ENCODE measurements around the gene SIPA1L3.

Gene SIPA1L3

DNA sequence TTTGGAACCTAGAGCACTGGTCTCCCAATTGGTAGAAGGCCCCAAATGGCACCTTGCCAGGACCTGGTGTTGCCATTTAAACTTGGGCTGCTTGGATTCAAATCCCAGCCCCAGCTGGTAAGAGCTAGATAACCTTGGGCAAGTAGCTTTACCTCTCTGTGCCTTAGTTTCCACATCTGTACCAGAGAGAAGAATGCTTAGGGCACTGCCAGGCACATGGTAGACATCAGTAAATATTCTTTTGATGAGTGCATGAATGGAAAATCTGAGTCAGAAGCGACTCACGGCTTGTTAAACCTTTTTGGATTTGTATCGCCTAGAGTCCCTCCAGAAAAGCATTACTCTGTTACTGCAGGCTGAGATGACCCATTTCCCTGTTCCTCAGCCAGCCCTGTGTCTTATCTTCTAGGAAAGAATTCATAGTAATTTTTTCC lies 90.9 kb downstream of the SIPA1L3 start:
- DNase-seq (ENCODE audit: low spot score), result no peak

DNA sequence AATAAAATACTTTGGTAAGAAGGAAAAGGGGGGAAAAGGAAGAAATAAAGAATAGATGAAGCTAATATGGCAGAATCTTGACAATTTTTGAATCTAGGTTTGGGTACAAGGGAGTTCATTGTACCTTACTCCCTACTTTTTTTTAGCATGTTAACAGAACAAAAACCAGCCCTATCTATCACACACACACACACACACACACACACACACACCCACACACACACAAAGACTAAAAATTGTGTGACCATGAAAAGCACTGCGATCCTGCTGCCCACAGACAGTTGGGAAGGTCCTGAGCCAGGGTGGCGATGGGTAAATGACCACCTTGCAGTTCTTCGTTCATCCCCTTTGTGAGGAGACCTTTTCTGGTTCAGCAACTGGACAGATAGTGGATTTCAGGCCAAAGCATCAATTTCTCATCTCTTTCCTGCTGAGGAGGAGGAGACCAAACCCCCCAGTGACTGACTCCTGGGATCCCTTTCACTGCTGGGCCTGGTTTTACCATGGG lies 91.8 kb downstream of the SIPA1L3 start:
- DNase-seq (ENCODE audit: low spot score), result no peak

DNA sequence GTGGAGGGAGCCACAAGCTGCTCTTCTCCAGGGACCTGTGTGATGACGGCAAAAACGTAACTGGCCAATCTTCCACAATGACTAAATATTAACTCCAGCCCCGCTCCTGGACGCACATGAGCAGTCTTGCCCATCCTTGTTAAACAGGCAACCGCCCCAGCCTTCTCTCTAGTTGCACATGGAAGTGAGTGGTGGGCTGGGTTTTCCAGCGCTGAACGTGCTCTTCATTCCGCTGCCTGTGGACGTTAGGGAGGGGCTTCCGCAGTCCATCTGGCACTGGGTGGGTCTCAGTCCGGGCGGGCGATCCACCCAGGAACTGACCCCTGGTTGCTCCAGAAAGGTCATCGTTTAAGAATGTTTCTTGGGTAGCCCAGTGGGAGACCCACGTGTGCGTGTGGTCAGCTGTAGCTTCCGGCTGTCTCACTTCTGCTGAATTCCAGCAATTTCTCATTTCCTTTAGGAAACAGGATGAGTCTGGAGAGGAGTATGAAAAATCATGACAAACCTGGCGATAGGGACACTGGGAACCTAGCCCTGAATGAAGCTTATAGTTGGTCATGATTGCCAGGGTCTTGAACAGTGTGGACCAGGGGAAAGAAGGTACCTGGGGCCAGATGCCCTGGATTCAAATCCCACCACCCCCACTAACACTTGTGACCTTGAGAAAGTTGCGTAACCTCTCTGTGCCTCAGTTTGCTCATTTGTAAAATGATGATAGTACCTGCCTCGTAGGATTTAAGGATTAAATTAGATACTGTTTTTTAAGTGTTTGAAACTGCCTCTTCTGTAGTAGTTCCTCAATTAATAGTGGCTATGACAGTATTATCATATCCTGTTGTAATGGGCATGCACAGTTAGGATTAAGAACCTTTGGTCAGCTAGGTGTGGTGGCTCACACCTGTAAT lies 92.6 kb downstream of the SIPA1L3 start:
- DNase-seq (ENCODE audit: low spot score), result no peak

DNA sequence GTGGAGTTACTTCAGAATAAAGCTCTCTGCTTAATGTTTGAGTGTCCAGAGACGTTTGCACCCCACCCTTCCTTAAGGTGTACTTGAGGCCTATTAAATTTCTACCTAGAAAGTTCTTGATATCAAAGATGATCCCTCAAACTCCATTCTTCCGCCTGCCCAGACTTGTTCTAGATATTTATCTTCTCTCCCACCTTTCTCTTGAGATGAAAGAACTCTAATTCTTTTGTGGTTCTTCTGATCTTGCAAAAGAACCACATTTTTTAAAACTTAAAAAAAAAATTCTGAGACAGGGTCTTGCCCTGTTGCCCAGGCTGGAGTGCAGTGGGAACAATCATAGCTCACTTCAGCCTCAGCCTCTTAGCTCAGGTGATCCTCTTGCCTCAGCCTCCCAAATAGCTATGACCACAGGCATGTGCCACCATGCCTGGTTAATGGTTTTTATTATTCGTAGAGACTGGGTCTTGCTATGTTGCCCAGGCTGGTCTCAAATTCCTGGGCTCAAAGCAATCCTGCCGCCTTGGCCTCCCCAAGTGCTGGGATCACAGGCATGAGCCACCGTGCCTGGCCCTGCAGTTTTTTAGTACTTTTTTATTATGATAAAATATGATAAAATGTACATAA lies 94.3 kb downstream of the SIPA1L3 start:
- DNase-seq (ENCODE audit: low spot score), result no peak

DNA sequence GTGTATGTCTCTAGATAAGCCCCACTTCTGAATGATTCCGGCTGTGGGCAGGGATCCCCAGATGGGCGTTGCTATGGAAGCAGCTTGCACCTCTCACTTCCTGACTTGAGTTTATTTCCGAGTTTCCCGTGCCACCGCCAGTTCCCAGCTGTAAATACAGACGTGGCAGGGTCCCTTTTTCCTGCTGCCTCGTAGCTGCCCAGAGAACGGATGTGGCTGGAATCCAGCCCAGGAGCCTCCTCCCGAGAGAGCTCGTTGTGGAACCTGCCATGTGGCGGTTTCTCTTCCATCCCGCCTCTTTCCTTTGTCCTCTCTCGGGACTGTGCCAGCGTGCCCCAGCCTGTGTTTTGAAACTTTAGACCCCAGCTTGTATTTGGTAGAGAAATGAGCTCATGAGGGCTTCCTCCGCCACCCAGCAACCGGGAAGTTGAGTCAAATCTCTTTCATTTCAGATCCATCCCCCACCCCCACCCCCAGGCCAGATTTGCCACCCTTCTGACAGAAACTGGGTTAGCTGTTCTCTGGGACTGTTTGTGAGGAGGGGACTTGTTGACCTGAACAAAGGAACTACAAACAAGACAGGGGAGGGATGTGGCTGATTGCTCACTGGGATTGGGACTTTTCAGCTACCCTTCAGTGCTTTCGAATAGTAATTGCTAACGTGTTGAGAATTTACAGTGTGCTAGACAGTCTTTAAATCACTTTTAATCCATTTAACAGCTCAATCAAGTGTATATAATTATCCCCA lies 96.6 kb downstream of the SIPA1L3 start:
- DNase-seq (ENCODE audit: low spot score), result no peak

DNA sequence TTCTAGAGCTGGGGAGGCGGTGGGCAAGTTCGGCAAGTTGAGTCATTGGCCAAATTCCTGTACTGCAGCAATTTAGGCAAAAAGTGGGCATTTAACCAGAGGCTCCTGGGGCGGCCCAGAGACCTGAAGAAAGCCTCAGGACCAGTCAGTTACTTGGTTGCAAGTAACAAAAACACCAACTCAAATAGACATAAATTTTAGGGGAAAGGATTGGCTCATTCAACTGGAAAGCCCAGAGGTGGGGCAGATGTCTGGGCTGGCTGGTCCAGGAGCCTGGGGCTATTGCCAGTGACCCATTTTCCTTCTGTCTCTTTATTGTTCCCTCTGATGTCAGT lies 97.1 kb downstream of the SIPA1L3 start:
- no peak for DNase-seq (ENCODE audit: low spot score)

DNA sequence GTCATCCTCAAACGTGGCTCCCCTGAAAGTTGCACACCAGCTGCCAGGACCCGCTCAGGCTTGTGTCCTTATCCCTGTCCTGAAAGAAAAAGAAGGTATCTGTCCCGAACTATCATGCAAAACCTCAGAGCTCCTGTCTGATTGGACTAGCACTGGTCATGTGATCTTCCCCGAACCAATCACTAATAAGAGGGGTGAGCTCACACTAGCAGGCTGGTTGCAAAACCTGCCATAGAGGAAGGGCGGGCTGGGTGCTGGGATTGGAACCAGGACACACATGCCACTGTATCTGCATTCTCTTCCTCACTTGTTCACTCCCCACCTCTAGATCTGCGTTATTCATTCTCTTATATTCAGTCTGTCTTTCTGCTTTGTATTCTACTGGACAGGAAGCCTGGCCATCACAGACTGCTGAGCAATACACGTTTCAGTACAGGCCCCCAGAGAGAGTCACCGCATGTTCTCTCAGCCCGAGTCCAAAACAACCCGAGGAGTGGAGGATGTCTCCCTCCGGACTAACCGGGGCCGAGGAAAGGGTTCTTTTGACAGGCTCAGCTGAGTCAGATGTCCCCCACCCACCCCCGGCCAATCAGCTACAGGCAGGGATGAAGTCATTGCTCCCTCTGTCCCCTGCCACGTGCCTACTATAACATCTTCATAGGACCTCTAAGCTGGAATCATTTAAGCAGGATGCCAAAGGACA lies 97.7 kb downstream of the SIPA1L3 start:
- DNase-seq (ENCODE audit: low spot score), result no peak

DNA sequence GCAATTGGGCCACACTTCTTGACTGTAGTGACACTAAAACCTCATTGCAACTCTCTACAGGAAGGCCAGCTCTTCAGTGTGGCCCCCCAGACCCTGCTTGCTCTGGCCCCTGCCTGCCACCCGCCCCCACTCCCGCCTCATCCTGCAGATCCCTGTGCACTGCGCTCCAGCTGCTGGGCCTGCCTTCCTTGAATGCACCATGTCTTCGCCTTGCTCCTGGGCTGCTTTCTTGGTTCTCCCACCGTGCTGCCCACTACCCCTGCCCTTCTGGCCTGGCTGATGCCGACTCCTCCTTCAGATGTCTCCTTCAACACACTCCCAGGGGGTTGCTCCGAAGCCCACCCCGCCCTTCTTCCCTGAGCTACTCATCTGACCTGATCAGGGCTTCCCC lies 98.2 kb downstream of the SIPA1L3 start:
- DNase-seq (ENCODE audit: low spot score), result no peak

DNA sequence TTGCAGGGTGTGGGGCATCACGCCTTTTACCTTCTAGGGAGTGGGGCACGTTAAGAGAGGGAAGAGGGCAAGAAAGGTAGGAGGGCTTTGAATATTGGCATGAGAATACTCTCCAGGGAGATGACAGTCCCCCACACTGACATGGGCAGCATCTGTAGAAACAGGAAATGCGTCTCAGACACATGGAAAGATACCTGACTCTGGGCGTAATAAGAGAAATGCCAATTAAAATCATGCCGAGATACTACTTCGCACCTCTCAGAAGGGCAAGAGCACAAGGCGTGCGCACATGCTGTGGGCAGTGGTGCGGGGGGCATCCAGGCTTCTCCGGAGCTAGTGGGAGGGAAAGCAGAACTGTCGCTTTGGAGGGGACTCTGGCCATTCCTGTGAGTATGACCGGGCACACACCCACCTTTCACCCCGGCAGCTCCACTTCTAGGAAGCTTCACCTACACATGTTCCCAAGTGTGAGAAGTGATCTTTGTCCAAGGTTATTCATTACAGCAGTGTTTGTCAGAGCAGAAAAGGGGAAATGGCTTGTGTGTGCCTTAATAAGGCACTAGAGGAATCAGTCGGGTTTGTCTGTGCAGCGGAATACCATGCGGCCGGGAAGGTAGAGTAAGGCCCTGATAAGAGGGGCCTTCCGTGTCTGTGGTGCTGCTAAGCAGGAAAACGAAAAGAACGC lies 99.5 kb downstream of the SIPA1L3 start:
- no peak for DNase-seq (ENCODE audit: low spot score)

DNA sequence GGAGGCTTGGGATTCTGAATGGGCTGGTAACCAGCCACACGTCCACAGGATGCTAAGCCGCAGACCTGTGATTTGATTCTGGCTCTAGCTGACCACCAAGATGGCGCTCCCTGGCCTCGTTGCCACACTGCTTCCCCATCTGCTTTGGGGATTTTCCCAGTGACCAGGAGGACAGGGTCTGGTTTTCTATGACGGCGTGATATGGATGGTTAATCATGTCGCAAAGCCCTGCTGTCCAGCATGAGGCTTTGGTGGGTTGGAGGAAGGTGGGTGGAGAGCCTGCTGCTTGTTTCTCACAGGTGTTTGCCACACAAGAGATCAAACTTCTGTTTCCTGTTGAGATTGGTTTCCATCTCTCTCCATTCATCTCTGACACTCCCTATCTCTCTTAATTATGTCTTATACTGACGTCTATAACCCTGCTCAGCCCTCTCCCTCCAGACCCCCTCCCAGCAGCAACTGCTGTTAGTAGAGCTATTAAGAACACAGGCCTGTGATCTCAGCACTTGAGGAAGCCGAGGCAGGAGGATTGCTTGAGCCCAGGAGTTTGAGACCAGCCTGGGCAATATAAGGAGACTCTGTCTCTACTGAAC lies 102.7 kb downstream of the SIPA1L3 start:
- no peak for DNase-seq (ENCODE audit: low spot score)

DNA sequence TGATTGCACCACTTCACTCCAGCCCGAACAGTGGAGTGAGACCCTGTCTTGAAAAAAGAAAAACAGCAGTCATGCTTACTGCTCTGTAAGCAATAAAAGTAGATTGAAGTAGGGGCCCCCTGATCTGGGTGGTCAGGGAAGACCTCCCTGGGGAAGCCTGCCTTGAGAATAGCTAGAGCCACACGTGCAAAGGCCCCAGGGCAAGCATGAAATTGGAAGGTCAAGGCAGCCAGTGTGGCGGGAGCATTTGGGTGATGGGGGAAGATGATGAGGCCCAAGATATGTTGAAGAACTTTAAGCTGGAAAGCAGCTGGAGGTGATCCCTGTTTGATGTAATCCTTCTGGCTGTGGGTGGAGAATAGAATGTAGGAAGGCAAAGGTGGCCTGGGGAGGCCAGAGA lies 104.4 kb downstream of the SIPA1L3 start:
- no peak for DNase-seq (ENCODE audit: low spot score)

DNA sequence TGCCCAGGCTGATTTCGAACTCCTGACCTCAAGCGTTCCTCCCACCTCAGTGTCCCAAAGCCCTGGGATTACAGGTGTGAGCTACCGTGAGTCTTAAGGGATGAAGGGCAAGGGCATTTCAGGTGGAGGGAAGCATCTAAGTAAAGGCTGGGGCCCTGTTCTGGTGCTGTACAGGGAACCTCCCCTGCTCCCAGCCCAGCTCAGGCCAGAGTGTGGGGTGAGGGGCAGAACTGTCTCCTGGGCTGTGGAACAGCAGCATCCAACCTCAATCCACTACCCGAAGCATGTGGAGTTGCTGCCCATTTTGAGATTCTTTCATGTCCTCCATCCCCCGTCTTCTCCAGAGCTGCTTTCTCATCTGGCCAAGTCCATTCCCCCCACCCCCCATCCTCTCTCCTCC lies 105.3 kb downstream of the SIPA1L3 start:
- DNase-seq (ENCODE audit: low spot score), result no peak

DNA sequence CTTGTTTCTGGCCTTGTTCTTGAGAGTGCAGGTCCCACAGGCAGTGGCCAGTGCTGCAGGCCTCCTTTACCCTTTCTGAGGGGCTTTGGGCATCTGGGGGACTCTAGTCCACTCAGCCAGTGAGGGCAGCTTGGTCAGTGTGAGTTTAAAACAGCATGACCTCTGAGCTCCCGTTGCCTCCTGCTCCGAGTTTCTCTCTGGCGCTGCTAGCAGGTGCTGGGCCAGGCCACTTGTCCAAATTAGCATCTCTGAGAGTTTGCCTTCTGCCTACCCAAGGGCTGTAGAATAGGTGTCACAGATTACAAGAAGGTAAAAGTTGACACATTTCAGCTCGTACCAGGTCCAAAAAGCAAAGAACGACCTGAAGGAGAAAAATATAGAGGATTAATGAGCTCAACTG lies 105.9 kb downstream of the SIPA1L3 start:
- no peak for DNase-seq (ENCODE audit: low spot score)

DNA sequence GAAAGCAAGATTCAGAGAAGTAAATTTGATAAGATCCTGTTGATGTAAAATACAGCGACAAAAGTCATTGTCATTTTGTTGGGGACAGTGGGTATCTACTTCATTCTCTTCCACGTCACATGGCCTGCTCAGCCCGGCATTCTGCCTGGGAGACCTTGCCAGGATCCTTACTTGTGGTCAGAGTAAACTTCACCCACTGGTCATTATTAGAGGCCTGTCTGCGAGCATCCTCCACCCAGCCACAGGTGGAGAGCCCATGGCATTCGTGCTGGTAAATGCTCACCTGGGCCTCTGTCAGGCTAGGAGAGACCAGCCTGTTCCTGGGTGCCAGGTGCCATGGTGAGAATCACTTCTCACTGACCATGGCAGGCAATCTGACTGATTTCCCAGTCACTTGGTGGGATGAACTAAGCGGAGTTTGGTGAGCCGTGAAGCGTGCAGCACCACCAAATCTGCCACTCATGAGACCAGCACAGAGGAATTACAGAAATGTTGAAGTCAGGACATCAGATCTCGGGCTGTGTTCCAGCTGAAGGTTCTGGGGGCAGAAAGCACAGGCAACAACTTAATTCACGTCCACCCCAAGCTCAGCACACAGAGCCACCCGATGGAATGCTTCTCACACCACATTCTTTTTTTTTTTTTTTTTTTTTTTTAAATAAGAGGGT lies 107.0 kb downstream of the SIPA1L3 start:
- no peak for DNase-seq (ENCODE audit: low spot score)

DNA sequence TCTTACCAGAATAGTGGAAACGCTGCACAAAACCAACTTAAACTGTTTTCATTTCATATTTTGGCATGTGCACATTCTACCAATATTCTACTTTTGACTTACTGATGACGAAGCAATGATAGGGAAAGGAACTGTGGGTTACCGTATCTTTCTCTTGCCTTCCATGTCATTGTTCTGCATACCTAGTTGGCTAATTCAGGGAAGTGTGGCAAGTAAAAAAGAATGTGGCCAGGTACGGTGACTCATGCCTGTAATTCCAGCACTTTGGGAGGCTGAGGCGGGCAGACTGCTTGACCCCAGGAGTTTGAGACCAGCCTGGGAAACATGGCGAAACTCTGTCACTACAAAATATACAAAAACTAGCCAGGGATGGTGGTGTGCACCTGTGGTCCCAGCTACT lies 108.2 kb downstream of the SIPA1L3 start:
- DNase-seq (ENCODE audit: low spot score), result no peak

DNA sequence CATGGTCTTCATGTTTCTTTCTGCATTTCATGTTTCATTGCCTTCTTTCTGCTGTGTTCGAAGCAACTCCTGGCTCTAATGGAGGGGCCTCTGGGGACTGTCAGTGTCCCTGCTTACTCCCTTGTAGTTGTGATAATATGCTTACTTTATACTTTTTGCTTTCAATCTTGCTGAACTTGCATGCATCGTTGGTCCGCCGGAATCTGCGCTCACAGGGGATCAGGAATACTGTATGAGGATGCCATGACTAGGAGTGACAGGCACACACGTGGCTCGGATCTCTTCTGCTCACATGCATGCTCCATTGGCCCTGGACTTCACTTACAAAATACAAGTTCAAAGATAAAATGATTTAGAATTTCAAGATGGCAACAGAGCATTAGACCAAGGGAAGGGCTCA lies 108.8 kb downstream of the SIPA1L3 start:
- no peak for DNase-seq (ENCODE audit: low spot score)

DNA sequence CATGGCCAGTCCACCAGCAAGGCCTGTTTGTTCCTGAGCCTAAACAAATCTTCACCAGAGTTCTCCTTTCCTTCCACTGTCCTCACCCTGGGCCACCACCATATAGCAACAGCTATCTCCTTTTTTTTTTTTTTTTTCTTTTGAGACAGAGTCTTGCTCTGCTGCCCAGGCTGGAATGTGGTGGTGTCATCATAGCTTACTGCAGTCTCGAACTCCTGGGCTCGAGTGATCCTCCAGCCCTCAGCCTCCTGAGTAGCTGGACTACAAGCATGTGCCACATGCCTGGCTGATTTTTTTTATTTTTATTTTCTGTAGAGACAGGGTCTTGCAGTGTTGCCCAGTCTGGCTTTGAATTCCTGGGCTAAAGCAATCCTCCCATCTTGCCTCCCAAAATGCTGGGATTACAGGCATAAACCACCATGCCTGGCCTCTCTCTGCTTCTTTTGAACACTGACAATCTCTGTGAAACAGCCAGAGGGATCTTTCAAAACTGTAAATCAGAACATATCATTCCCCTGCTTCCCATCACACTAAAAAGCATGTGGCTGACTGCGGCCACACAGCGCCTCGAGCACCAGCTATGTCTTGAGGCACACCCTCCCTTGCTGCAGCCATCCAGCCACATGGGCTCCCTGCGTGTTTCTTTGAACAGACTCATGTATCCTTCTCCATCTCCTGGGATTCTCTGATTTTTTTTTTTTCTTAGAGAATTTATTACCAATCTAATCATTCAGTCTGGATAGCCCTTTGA lies 110.6 kb downstream of the SIPA1L3 start:
- DNase-seq (ENCODE audit: low spot score), result no peak

DNA sequence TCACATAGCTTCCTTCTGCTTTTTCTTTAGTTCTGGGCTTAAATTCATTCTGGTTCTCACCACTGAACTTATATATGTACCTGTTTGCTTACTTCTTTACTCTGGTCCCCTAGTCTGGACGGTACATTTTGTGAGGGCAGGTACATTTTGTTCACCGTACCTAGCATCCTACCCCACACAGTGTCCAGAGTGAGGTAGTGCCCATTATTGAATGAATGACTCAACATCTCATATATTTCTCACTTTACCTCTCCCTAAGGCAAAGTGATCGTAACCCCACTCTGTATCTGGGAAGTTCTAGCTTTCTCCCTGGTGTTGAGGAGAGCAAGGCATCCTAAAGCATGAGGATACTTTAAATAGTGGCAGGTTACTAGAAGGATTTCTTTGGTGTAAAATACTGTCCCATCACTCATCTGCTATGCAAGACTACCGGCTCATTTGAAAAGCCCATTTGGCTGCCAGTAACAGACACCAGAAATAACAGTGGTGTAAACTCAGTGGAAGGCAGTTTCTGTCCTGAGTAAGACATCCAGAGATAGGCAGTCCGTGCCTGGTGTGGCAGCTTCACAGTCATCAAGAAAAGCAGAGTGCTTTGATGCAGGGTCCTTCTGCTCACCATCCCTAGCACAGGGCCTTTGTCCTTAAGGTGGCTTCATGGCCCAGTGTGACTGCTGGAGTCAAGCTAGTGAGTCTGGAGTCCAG lies 111.8 kb downstream of the SIPA1L3 start:
- no peak for DNase-seq (ENCODE audit: low spot score)

DNA sequence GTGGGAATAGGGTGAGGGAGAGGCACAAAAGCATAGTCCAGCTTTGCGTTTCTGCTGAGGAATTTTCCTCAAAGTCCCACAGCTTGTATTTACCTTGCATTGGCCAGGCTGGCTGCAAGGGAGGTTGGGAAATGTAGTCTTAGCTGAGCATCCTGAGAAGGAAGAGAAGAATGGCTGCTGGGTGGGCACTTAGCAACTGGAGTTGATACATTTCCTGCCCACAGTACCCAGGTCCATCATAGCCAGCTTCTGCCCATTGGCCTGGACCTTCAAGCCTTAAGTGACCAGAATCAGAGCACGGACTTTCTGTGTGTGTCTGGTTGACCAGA lies 112.4 kb downstream of the SIPA1L3 start:
- DNase-seq (ENCODE audit: low spot score), result no peak

Data from hematopoietic multipotent progenitor cell treated with erythropoietin and hydrocortisone succinate and interleukin-3 and kit ligand, for 17 days (in vitro differentiated cells).